Testis (tissue), 3 donors: Measurements from ENCODE around the gene ZMYND11. TPM values are rescaled to one million over a fixed set of nuclear protein-coding genes. Genes with fewer than 3 reads are reported as not detected.
"Not testable (repeated sequence)": the region's sequence is repeated elsewhere in the genome, so short reads cannot be mapped to it uniquely, and the experiment has no call there.

ENCODE experiments used
- DNase-seq: peaks from one replicate; pipeline ENCODE4 v3.0.0-alpha.2; 2019
- H3K27ac ChIP-seq, 2 donors: fragments of 200-600 bp; sonication (generic); one replicate each; pipeline ENCODE4 v1.5.1; 2019
- H3K27me3 ChIP-seq: fragments of 200-600 bp; sonication (generic); one replicate; pipeline ENCODE4 v1.5.1; 2019
- H3K36me3 ChIP-seq: fragments of 200-600 bp; sonication (generic); one replicate; pipeline ENCODE4 v1.5.1; 2017; ENCODE audit warnings: low read depth; ENCODE audit errors: missing control alignments
- H3K4me1 ChIP-seq: fragments of 200-600 bp; sonication (generic); one replicate; pipeline ENCODE4 v1.5.1; 2019
- H3K4me3 ChIP-seq, 2 donors: fragments of 200-600 bp; sonication (generic); one replicate each; pipeline ENCODE4 v1.5.1; 2017 to 2019
- H3K9me3 ChIP-seq: fragments of 200-600 bp; sonication (generic); one replicate; pipeline ENCODE4 v1.5.1; 2017
- CTCF ChIP-seq, 3 experiments: fragments of 450-650 bp in 2 of 3; fragments of 200-600 bp in 1 of 3; sonication (generic) in 1 of 3; IDR thresholded peaks; one replicate each; pipeline ENCODE4 v1.5.1; 2016 to 2019; ENCODE audit warnings: antibody characterized with exemption in 3 of 3, mild to moderate bottlenecking in 2 of 3, moderate library complexity in 1 of 3
- POLR2A ChIP-seq: fragments of 450-650 bp; IDR thresholded peaks from one replicate; pipeline ENCODE4 v1.6.1; 2017; ENCODE audit warnings: antibody characterized with exemption, mild to moderate bottlenecking, moderate library complexity
- WGBS, 2 donors: methylation state at CpG; one replicate each; pipeline ENCODE4 v1.1.5; 2018; 5-methylcytosine and 5-hydroxymethylcytosine counted together
- intact Hi-C: fragments of 100-400 bp; cut with DNase I; formaldehyde crosslinking; loops from one replicate; pipeline ENCODE4 v1.15.1; 2023; ENCODE audit warnings: low total_unique reads
- polyA plus RNA-seq: library from polyadenylated mRNA; stranded (reverse); fragments of 350-450 nt; fragmentation: Illumina TruSeq; extraction: RNeasy Lipid Tissue Mini Kit (QIAGEN cat#74804); gene quantifications from one replicate; pipeline ENCODE4 v1.2.3, GENCODE V29; 2014; ENCODE audit warnings: low read depth, low replicate concordance; ENCODE audit not compliant: insufficient read depth
- total RNA-seq, 2 donors: library from RNA; depleted of rRNA; stranded (reverse); fragments of >200 nt; gene quantifications; one replicate each; pipeline ENCODE4 v1.2.3, GENCODE V29; 2016

The ZMYND11 gene
- total and polyA plus RNA-seq, 3 donors from 2014 or later = 55.8 to 66.2 (median 61.0) TPM

- Histone ChIP-seq H3K9me3 (no peaks in the 10 kb centered on the region), H3K4me3 (no peak overlapping the region), H3K36me3 (no peaks in the 10 kb centered on the region), H3K4me1 (no peaks in the 10 kb centered on the region), H3K27ac (no peak overlapping the region), H3K27me3 (no peaks in the 10 kb centered on the region)
- DNase-seq = no peak
- intact Hi-C loops = no loop called here
- TF ChIP-seq CTCF (IDR thresholded peaks at IDR 0.05) = no peak
- TF ChIP-seq POLR2A = no peak
These were observed 43.5 kb downstream of the ZMYND11 start for GRCh38 chr10:178723-179122.

DNA sequence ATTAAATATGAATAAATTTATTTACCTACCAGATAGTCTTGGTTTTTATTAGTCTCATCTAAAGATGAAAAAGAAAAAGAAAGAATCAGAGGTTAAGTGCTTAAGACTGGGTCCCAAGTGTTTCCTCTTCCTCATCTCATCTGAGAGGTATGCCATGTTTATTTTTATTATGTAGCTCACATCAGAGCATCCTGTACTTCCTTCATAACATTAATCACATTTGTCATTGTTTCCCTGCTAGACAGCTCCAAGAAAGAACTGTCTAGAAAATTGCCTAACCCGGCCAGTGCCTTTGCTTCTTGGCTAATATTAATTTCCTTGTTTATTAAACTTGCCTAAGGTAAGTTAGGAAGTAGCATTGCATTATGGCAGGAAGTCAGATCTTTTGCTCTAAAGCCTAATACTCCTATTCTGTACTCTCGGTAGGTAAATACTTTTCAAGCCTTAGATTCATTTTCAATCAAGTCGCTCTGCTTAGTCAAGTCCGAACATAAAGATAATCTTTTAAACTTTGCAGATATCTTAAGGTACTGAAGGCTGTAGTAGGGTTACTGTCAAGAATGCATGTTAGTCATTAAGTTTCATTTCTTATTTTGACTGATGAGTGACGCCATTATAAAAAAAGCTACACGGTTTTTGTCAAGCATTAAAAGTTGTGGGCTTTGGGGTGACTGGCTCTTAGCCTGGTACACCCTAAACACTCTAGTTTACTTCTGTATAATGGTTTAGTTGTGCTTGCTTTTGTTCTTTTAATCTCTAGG is 47.4 kb downstream of the ZMYND11 start:
- no peak overlapping the region for H3K4me3 ChIP-seq
- H3K27ac ChIP-seq = no peak overlapping the region
- TF ChIP-seq POLR2A (no peak), CTCF (IDR thresholded peaks at IDR 0.05) (no peak)
- no peaks in the 10 kb centered on the region for H3K27me3 ChIP-seq
- WGBS, 2 donors = 87 to 94% methylated on average over 6 of the region's 6 CpGs
- no peaks in the 10 kb centered on the region for H3K9me3 ChIP-seq
- no peak for DNase-seq
- no peaks in the 10 kb centered on the region for H3K36me3 ChIP-seq
- H3K4me1 ChIP-seq = no peaks in the 10 kb centered on the region
- intact Hi-C loops = no loop called here

GRCh38 chr10:184174-184573 is 48.9 kb downstream of the ZMYND11 start:
- WGBS, 2 donors = 89 to 91% methylated on average over 1 of the region's 1 CpG
- H3K36me3 ChIP-seq = no peaks in the 10 kb centered on the region
- no peak overlapping the region for H3K27ac ChIP-seq
- H3K4me1 ChIP-seq = no peaks in the 10 kb centered on the region
- no peaks in the 10 kb centered on the region for H3K9me3 ChIP-seq
- TF ChIP-seq POLR2A (no peak), CTCF (IDR thresholded peaks at IDR 0.05) (no peak)
- intact Hi-C loops = no loop called here
- no peak overlapping the region for H3K4me3 ChIP-seq
- no peak for DNase-seq
- no peaks in the 10 kb centered on the region for H3K27me3 ChIP-seq

DNA sequence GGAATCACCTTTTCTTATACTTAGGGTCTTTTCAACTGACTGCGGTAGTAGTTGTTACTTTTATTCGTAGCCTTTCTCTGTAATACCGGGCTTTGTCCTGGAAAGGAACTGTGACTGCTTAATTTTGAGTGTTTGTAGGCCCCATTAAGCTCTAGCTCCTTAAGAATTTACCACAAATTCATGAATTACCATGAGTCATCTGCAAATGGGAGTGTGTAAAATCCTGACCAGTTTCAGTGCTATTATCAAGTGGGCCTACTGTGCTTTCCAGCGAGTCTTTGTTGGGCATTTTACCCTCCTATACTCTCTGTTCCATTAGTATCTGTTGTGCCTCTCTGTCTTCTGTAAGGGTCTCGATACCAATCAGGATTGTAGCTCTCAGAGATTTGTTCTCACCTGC is 49.7 kb downstream of the ZMYND11 start:
- TF ChIP-seq POLR2A (no peak), CTCF (IDR thresholded peaks at IDR 0.05) (no peak)
- no peaks in the 10 kb centered on the region for H3K27me3 ChIP-seq
- no peaks in the 10 kb centered on the region for H3K9me3 ChIP-seq
- H3K27ac ChIP-seq = no peak overlapping the region
- H3K36me3 ChIP-seq = no peaks in the 10 kb centered on the region
- H3K4me1 ChIP-seq = no peaks in the 10 kb centered on the region
- no peak for DNase-seq
- intact Hi-C loops = no loop called here
- WGBS, 2 donors = 93 to 95% methylated on average over 5 of the region's 5 CpGs
- H3K4me3 ChIP-seq = no peak overlapping the region

DNA sequence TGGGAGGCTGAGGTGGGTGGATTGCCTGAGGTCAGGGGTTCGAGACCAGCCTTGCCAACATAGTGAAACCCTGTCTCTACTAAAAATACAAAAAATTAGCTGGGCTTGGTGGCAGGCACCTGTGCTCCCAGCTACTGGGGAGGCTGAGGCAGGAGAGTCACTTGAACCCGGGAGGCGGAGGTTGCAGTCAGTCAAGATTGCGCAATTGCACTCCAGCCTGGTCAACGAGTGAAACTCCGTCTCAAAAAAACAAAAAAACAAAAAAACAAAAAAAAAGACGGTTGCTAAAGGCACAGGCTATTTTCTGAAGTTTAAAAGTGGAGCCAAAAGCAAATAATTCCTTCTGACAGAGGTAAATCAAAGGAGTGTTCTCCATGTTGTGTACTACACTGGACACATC is 50.3 kb downstream of the ZMYND11 start:
- H3K9me3 ChIP-seq, DNase-seq, H3K27ac ChIP-seq, H3K36me3 ChIP-seq, H3K4me3 ChIP-seq, H3K4me1 ChIP-seq, H3K27me3 ChIP-seq, intact Hi-C loops: not testable (repeated sequence)
- WGBS, 2 donors = 88 to 93% methylated on average over 7 of the region's 7 CpGs
